CD14-positive monocyte (primary cell): Measurements from ENCODE around the gene NACC1. TPM values are rescaled to one million over a fixed set of nuclear protein-coding genes. Genes with fewer than 3 reads are reported as not detected.

Experiments used
- DNase-seq, 3 donors: peaks; one replicate each; pipeline ENCODE4 v3.0.0-alpha.2; 2011 to 2022
- H2AFZ ChIP-seq: 2 replicates; pipeline ENCODE4 v1.6.0; 2012; ENCODE audit warnings: mild to moderate bottlenecking, low read depth, low read length, inconsistent platforms; ENCODE audit not compliant: insufficient read depth, poor library complexity, severe bottlenecking
- H3K27ac ChIP-seq, 2 donors: 1 replicate in 1 of 2; 2 replicates in 1 of 2; pipeline ENCODE4 v1.5.1; 2012 to 2013; ENCODE audit warnings: low read length in 2 of 2, control low read depth in 1 of 2, inconsistent platforms in 1 of 2, low read depth in 1 of 2, mild to moderate bottlenecking in 1 of 2
- H3K27me3 ChIP-seq, 2 donors: one replicate each; pipeline versions ENCODE4 v1.6.0 to v1.6.1; 2011 to 2013; ENCODE audit warnings: low read length in 2 of 2; ENCODE audit not compliant: control insufficient read depth in 2 of 2, insufficient read depth in 2 of 2
- H3K36me3 ChIP-seq, 2 donors: replicated peaks in 1 of 2; 1 replicate in 1 of 2; 2 replicates in 1 of 2; pipeline versions ENCODE4 v1.5.1 to v1.6.1; 2012 to 2013; ENCODE audit warnings: low read length in 2 of 2, control low read depth in 1 of 2, inconsistent platforms in 1 of 2, mild to moderate bottlenecking in 1 of 2; ENCODE audit not compliant: insufficient read depth in 2 of 2, control insufficient read depth in 1 of 2
- H3K4me1 ChIP-seq, 2 donors: 1 replicate in 1 of 2; 2 replicates in 1 of 2; pipeline versions ENCODE4 v1.5.1 to v1.6.1; 2012 to 2013; ENCODE audit warnings: low read length in 2 of 2, control low read depth in 1 of 2, inconsistent platforms in 1 of 2, mild to moderate bottlenecking in 1 of 2, moderate library complexity in 1 of 2; ENCODE audit not compliant: insufficient read depth in 2 of 2, control insufficient read depth in 1 of 2
- H3K4me2 ChIP-seq: replicated peaks from 2 replicates; pipeline ENCODE3; 2012; ENCODE audit warnings: low read length, moderate library complexity, mild to moderate bottlenecking; ENCODE audit not compliant: poor library complexity, severe bottlenecking; ENCODE audit errors: extremely low read depth
- H3K4me3 ChIP-seq, 3 experiments: fragments of 200-600 bp in 1 of 3; sonication (generic) in 1 of 3; replicated peaks in 1 of 3; 1 replicate in 2 of 3; 2 replicates in 1 of 3; pipeline ENCODE4 v1.5.1; 2011 to 2013; ENCODE audit warnings: low read length in 3 of 3, mild to moderate bottlenecking in 3 of 3, control low read depth in 2 of 3, low read depth in 2 of 3, inconsistent platforms in 1 of 3, moderate library complexity in 1 of 3
- H3K79me2 ChIP-seq: 2 replicates; pipeline ENCODE4 v1.6.0; 2012; ENCODE audit warnings: mild to moderate bottlenecking, control low read depth, inconsistent platforms, low read length, moderate library complexity; ENCODE audit not compliant: insufficient read depth
- H3K9ac ChIP-seq: 2 replicates; pipeline ENCODE4 v1.6.0; 2017; ENCODE audit warnings: low read length, mild to moderate bottlenecking; ENCODE audit not compliant: insufficient read depth, poor library complexity, severe bottlenecking
- H3K9me3 ChIP-seq, 2 donors: replicated peaks in 1 of 2; 1 replicate in 1 of 2; 2 replicates in 1 of 2; pipeline versions ENCODE4 v1.5.1 to v1.6.1; 2012 to 2013; ENCODE audit warnings: low read length in 2 of 2, control low read depth in 1 of 2; ENCODE audit not compliant: control insufficient read depth in 1 of 2, insufficient read depth in 1 of 2
- H4K20me1 ChIP-seq: 2 replicates; pipeline ENCODE4 v1.6.0; 2012; ENCODE audit warnings: mild to moderate bottlenecking, low read length, control low read depth, moderate library complexity; ENCODE audit not compliant: insufficient read depth
- H3K27ac Mint-ChIP-seq, 7 donors: one replicate each; pipeline ENCODE4 v1.8.0; 2020; ENCODE audit warnings: mild to moderate bottlenecking in 7 of 7, mixed read lengths in 7 of 7, moderate library complexity in 6 of 7, inconsistent platforms in 2 of 7
- H3K27me3 Mint-ChIP-seq, 3 donors: one replicate each; pipeline ENCODE4 v1.8.0; 2021 to 2022; ENCODE audit warnings: low read depth in 3 of 3, mild to moderate bottlenecking in 3 of 3, mixed read lengths in 3 of 3, moderate library complexity in 3 of 3, inconsistent platforms in 1 of 3
- H3K36me3 Mint-ChIP-seq, 2 donors: one replicate each; pipeline ENCODE4 v1.8.0; 2020; ENCODE audit warnings: mixed read lengths in 2 of 2, inconsistent platforms in 1 of 2, mild to moderate bottlenecking in 1 of 2
- H3K4me1 Mint-ChIP-seq: one replicate; pipeline ENCODE4 v1.8.0; 2020; ENCODE audit warnings: mild to moderate bottlenecking, mixed read lengths
- H3K4me3 Mint-ChIP-seq, 2 donors: one replicate each; pipeline ENCODE4 v1.8.0; 2020; ENCODE audit warnings: mild to moderate bottlenecking in 2 of 2, mixed read lengths in 2 of 2, moderate library complexity in 1 of 2
- H3K9me3 Mint-ChIP-seq, 7 donors: one replicate each; pipeline ENCODE4 v1.8.0; 2020 to 2022; ENCODE audit warnings: mixed read lengths in 7 of 7, mild to moderate bottlenecking in 6 of 7, moderate library complexity in 6 of 7, inconsistent platforms in 2 of 7
- CTCF ChIP-seq: fragments of 200-600 bp; IDR thresholded peaks from one replicate; pipeline ENCODE4 v1.8.0; 2022; ENCODE audit warnings: antibody characterized with exemption, mild to moderate bottlenecking
- WGBS: methylation state at CpG from one replicate; pipeline ENCODE4 v1.1.5; 2013; ENCODE audit warnings: missing lambda C conversion rate; ENCODE audit not compliant: insufficient coverage; 5-methylcytosine and 5-hydroxymethylcytosine counted together
- intact Hi-C, 2 donors: fragments of 100-400 bp; cut with micrococcal nuclease; formaldehyde crosslinking; loops; one replicate each; pipeline versions ENCODE4 v1.15.0 to v1.15.1; 2023
- polyA plus RNA-seq, 3 donors: library from polyadenylated mRNA; depleted of rRNA in 1 of 3; unstranded in 2 of 3; stranded (reverse) in 1 of 3; fragments of 300-500 nt in 2 of 3; fragments of >200 nt in 1 of 3; fragmentation: Illumina TruSeq in 2 of 3; gene quantifications; 1 replicate in 2 of 3; 2 replicates in 1 of 3; pipeline ENCODE4 v1.2.3, GENCODE V29; 2012 to 2021

The NACC1 gene
- polyA plus RNA-seq, 3 donors = 1.1 to 20.1 (median 2.2) TPM

GRCh38 chr19:13133241-13133870 lies 15.3 kb downstream of the NACC1 start:
- Histone ChIP-seq H3K4me1 (no peaks in the 10 kb centered on the region), H3K9ac (no peak overlapping the region), H3K27ac (peak overlapping the region in 1 of 2 donors; percentile 45), H4K20me1 (peaks cover 65% of the 10 kb centered on the region), H3K9me3 (no peaks in the 10 kb centered on the region), H3K79me2 (peaks cover 61% of the 10 kb centered on the region), H3K4me2 (no peak overlapping the region), H3K36me3 (peaks cover 36 to 53% of the 10 kb centered on the region in 2 donors), H3K27me3 (no peaks in the 10 kb centered on the region), H3K4me3 (no peak overlapping the region), H2AFZ (no peak overlapping the region)
- H3K4me3 Mint-ChIP-seq = no peak overlapping the region
- peaks cover 0 to 2% (median 0%) of the 10 kb centered on the region in 7 donors for H3K9me3 Mint-ChIP-seq
- H3K4me1 Mint-ChIP-seq = peaks cover 15% of the 10 kb centered on the region
- H3K27ac Mint-ChIP-seq = peak overlapping the region in 1 of 7 donors; percentile 17
- WGBS = 91% methylated on average over 4 of the region's 12 CpGs
- intact Hi-C loops = no loop called here
- DNase-seq = no peak
- no peak for TF ChIP-seq CTCF
- no peaks in the 10 kb centered on the region for H3K27me3 Mint-ChIP-seq
- H3K36me3 Mint-ChIP-seq = peaks cover 30 to 59% of the 10 kb centered on the region in 2 donors

GRCh38 chr19:13134626-13135025 lies 16.6 kb downstream of the NACC1 start:
- Mint-ChIP-seq H3K36me3 (peaks cover 35 to 65% of the 10 kb centered on the region in 2 donors), H3K4me3 (no peak overlapping the region), H3K27ac (peak overlapping the region in 2 of 7 donors; percentile 42 to 46), H3K4me1 (peaks cover 16% of the 10 kb centered on the region), H3K9me3 (peaks cover 0 to 2% (median 0%) of the 10 kb centered on the region in 7 donors), H3K27me3 (no peaks in the 10 kb centered on the region)
- TF ChIP-seq CTCF = no peak
- Histone ChIP-seq H3K9me3 (no peaks in the 10 kb centered on the region), H3K9ac (no peak overlapping the region), H4K20me1 (peaks cover 64% of the 10 kb centered on the region), H3K4me2 (no peak overlapping the region), H3K4me3 (no peak overlapping the region), H3K4me1 (no peaks in the 10 kb centered on the region), H3K27ac (no peak overlapping the region), H3K36me3 (peaks cover 42 to 59% of the 10 kb centered on the region in 2 donors), H2AFZ (no peak overlapping the region), H3K27me3 (no peaks in the 10 kb centered on the region), H3K79me2 (peaks cover 49% of the 10 kb centered on the region)
- no CpG with 5 or more reads among the region's 3 CpGs for WGBS
- DNase-seq = no peak
- intact Hi-C loops = no loop called here
